Jurkat, Clone E6-1 (cell line): ENCODE measurements around the gene NPY2R.

Source experiments
- DNase-seq: peaks from one replicate; pipeline ENCODE4 v3.0.0-alpha.2; 2011; ENCODE audit warnings: low read depth, low spot score
- H3K4me3 ChIP-seq: 2 replicates; pipeline ENCODE4 v1.5.1; 2011; ENCODE audit warnings: mild to moderate bottlenecking, low read length, control low read depth, moderate library complexity

NPY2R gene

DNA sequence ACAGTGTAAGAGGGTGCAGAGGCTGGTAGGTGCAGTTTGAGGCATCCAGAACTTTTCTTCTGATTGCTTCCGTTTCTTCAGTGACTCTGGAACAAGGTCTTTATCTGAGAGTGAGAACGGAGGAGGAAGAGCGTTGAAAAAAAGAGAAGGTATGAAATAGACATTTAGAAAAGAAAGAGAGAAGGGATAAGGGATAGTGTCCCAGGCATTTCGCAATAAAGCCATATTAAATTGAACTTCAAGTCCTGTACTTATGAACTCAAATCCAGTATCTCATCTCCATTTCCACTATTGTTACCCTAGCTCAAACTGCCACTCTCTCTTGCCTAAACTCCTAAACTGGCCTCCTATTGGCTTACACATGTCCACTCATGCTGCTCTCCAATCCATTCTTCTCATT is 36.7 kb downstream of the NPY2R start:
- DNase-seq = no peak
- no peak overlapping the region for H3K4me3 ChIP-seq

DNA sequence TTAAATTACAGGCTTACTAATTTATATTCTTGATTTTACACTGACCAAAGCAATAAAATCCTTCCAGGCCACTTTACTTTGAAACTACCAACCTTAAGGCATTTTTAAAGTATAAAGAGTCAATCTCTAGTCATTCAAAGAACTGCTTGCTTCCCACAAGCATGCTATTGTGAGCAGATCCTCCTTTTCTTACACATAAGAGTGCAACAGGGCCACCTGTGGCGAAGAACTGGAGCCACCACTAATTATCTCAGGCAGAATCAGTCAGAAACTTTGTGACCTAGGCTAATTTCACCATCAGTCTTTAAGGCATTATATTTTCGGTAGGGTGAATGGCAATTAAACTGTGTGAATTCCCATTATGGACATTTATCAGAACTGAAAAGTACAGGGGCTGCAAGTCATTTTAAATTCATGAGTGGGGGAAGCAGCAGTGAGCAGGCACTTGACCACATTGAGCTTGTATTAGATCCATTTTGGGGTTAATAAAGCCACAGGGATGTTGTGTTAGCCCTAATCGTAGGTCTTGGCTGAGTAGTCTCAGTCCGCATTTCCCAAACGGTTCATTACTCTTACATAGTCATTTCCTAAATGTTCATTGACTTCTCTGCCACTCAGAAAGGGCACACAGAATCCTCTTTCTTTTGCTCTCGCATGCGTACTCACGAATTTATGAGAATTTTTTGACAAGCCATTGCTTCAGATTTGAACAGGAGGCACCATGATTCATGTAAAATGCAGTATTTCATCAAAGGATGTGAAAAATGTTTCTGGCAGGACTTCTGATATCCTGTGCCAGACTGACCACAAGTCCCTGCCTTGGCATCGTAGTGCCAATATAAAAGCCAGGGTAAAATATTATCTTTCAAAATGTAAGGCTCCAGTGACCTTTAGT is 39.8 kb downstream of the NPY2R start:
- H3K4me3 ChIP-seq = no peak overlapping the region
- no peak for DNase-seq

DNA sequence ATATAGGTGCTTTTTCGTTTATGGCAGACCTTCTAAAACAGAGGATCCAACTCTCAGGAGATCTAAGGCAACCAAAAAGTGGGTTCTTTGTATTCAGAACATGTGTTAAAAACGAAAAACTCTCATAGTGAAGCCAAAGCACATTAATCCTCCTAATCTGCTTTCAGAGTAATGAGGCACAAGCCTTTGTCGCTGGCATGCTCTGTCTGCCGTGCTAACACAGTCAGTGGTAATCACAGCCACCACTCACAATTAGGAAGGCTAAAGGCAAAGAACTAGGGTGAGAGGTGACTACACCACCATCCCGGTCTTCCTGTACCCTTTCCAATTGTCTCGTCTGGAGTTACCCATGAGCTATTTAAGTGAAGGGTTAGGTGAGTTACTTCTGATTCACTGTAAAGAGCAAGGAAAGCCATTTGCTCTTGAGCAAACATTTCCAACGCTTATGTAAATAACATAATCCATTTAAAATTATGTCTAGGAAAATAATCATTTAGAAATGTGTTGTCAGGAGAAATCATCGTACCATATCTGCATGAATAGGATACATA is 40.7 kb downstream of the NPY2R start:
- DNase-seq = no peak
- no peak overlapping the region for H3K4me3 ChIP-seq

DNA sequence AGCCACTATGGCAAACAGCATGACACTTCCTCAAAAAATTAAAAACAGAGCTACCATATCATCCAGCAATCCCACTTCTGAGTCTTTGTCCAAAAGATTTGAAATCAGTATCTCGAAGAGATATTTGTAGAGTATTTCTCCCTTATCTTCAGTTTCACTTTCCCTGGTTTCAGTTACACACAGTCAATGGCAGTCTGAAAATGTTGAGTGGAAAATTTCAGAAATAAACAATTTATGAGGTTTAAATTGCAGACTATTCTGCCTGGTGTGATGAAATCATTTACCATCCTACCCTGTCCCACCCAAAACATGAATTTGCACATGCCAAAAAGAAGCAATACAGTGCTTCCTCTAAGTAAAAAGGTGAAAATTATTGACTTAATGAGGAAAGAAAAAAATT is 43.9 kb downstream of the NPY2R start:
- DNase-seq = no peak
- no peak overlapping the region for H3K4me3 ChIP-seq

DNA sequence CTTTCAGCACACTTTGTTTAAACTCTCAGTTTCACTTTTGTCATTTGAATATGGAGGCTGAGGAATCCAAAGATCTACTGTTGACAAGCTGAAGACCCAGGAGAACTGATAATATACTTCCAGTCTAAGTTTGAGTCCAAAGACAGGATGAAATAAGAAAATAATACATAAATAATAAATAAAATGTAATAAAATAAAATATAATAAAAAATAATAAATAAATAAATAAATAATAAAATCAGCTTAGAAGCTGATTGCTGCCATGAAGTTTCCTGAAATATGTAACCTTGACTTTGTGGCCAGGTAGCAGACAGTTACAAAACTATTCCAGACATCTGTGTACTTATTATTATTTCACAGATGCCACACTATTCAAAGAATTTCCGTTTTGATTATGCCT is 55.0 kb downstream of the NPY2R start:
- no peak overlapping the region for H3K4me3 ChIP-seq
- no peak for DNase-seq

DNA sequence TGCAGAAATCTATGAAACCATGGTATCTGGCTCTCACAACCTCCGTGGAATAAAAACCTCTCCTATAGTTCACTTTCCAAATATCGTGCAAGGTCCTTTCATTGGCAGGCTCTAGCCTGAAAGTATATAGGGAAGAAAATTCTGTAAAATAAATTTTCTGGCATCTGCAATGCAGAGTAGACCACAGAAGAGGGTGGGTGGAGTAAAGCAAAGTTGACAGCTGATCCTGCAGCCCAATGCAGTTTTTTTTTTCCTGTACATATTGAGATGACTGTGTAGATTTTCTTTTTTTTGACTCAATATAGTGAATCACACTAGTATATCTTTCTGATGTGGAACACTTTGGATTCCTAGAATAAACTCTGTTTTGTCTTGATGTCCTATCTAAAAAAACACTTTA is 56.7 kb downstream of the NPY2R start:
- no peak for DNase-seq

More for the DNA sequence above, 56.7 kb downstream of the NPY2R start:
- no peak overlapping the region for H3K4me3 ChIP-seq
